Uterus (tissue), 2 donors: Measurements from ENCODE around the gene C16orf92.

ENCODE experiments used
- CTCF ChIP-seq, 4 experiments: fragments of 200-600 bp in 2 of 4; fragments of 450-650 bp in 2 of 4; sonication (generic) in 2 of 4; IDR thresholded peaks; one replicate each; pipeline ENCODE4 v1.5.1; 2016 to 2019; ENCODE audit warnings: antibody characterized with exemption in 4 of 4, mild to moderate bottlenecking in 2 of 4, moderate library complexity in 1 of 4
- POLR2A ChIP-seq, 2 donors: fragments of 450-650 bp; IDR thresholded peaks; one replicate each; pipeline ENCODE4 v1.6.1; 2016; ENCODE audit warnings: antibody characterized with exemption in 2 of 2, mild to moderate bottlenecking in 1 of 2, moderate library complexity in 1 of 2

GRCh38 chr16:29984137-29984763 lies 38.7 kb upstream of the C16orf92 start:
- TF ChIP-seq POLR2A (IDR thresholded peaks at IDR 0.05) = no peak
- no peak for TF ChIP-seq CTCF (IDR thresholded peaks at IDR 0.05)
